ENCODE results near the gene KNCN. TPM values are rescaled to one million over a fixed set of nuclear protein-coding genes. Genes with fewer than 3 reads are reported as not detected.

Gene KNCN
- total and polyA plus RNA-seq, 3 donors from 2014 or later = 0.43 to 4.0 (median 0.47) TPM

- Histone ChIP-seq H3K27ac (no peak overlapping the region), H3K9me3 (no peaks in the 10 kb centered on the region), H3K27me3 (no peaks in the 10 kb centered on the region), H3K36me3 (ENCODE audit: low read depth, missing control alignments) (no peaks in the 10 kb centered on the region), H3K4me3 (no peak overlapping the region), H3K4me1 (no peaks in the 10 kb centered on the region)
- intact Hi-C loops (cut with DNase I; ENCODE audit: low total_unique reads) = no loop called here
- no peak for DNase-seq
- WGBS, 2 donors = 83 to 91% methylated on average over 1 to 5 of the region's 5 CpGs
- TF ChIP-seq POLR2A (IDR thresholded peaks at IDR 0.05) = no peak
- TF ChIP-seq CTCF (IDR thresholded peaks at IDR 0.05) = no peak
Measured at GRCh38 chr1:46508757-46509156, 42.7 kb downstream of the KNCN start.

GRCh38 chr1:46506470-46507219 lies 44.8 kb downstream of the KNCN start:
- 83 to 87% methylated on average over 15 to 17 of the region's 17 CpGs for WGBS, 2 donors
- H3K36me3 ChIP-seq (ENCODE audit: low read depth, missing control alignments) = no peaks in the 10 kb centered on the region
- H3K27ac ChIP-seq = no peak overlapping the region
- no peaks in the 10 kb centered on the region for H3K4me1 ChIP-seq
- no peak overlapping the region for H3K4me3 ChIP-seq
- intact Hi-C loops (cut with DNase I; ENCODE audit: low total_unique reads) = no loop called here
- H3K27me3 ChIP-seq = no peaks in the 10 kb centered on the region
- no peak for DNase-seq
- TF ChIP-seq CTCF (IDR thresholded peaks at IDR 0.05) (no peak), POLR2A (IDR thresholded peaks at IDR 0.05) (no peak)
- H3K9me3 ChIP-seq = no peaks in the 10 kb centered on the region

DNA sequence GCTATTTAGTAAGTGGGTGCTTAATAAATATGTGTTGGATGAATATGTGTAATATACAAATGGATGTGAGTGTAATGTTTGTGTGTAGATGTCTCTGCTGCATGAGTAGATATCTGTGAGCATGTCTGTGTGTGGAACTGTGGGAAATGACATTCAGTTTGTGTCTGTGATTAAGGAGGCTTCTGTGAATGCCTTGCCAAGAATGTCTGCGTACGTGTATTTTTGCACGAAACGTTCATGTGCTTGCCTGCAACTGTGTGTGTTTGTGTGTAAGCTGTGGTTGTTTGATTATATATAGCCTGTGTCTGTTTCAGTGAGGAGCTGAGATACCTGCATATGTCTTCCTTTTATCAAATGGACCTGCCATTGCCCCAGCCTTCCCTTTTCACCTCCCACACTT lies 48.0 kb downstream of the KNCN start:
- Histone ChIP-seq H3K4me3 (no peak overlapping the region), H3K27me3 (no peaks in the 10 kb centered on the region), H3K9me3 (no peaks in the 10 kb centered on the region), H3K27ac (no peak overlapping the region), H3K4me1 (no peaks in the 10 kb centered on the region), H3K36me3 (ENCODE audit: low read depth, missing control alignments) (no peaks in the 10 kb centered on the region)
- intact Hi-C loops (cut with DNase I; ENCODE audit: low total_unique reads) = no loop called here
- TF ChIP-seq CTCF (IDR thresholded peaks at IDR 0.05) (no peak), POLR2A (IDR thresholded peaks at IDR 0.05) (no peak)
- no peak for DNase-seq
- 69 to 75% methylated on average over 4 of the region's 4 CpGs for WGBS, 2 donors

DNA sequence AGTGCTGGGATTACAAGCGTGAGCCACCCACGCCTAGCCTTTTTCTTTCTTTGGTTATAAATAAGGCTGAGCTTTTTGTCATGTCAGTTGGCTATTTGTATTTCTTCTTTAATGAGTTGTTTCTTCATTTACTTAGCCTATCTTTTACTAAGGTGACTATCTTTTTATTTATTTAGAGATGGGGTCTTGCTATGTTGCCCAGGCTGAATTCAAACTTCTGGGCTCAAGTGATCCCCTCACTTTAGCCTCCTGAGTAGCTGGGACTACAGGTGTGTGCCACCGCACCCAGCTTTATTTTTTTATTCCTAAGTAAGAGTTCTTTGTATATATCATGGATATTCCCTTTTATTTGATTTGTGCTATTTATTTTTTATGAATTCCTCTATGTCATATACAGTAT lies 49.9 kb downstream of the KNCN start:
- no peaks in the 10 kb centered on the region for H3K9me3 ChIP-seq
- H3K36me3 ChIP-seq (ENCODE audit: low read depth, missing control alignments) = no peaks in the 10 kb centered on the region
- TF ChIP-seq CTCF (IDR thresholded peaks at IDR 0.05) (no peak), POLR2A (IDR thresholded peaks at IDR 0.05) (no peak)
- 88 to 97% methylated on average over 3 of the region's 3 CpGs for WGBS, 2 donors
- H3K27me3 ChIP-seq = no peaks in the 10 kb centered on the region
- no peak overlapping the region for H3K27ac ChIP-seq
- intact Hi-C loops (cut with DNase I; ENCODE audit: low total_unique reads) = no loop called here
- no peak overlapping the region for H3K4me3 ChIP-seq
- H3K4me1 ChIP-seq = no peaks in the 10 kb centered on the region
- no peak for DNase-seq

DNA sequence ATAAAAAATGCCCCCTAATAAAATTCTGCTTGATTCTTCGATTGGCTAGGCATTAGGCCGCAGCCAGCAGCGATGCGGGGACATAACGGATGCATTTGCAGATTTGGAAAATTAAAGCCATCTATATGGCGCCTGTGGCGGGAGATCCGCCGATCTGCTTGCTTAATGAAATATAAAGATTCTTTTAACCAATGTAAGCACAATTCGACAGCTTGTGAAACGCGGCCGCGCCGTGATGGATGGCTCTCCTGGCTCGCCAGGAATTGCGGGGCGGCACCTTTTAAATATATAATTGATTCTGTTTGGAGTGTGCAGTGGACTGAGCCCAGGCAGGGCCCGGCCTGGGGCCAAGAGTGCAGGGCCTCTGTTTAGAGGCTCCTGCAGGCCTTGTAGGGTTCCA lies 53.8 kb downstream of the KNCN start:
- H3K9me3 ChIP-seq = no peaks in the 10 kb centered on the region
- no peak for DNase-seq
- no peak overlapping the region for H3K27ac ChIP-seq
- 89 to 96% methylated on average over 19 of the region's 19 CpGs for WGBS, 2 donors
- no peak overlapping the region for H3K4me3 ChIP-seq
- no peaks in the 10 kb centered on the region for H3K36me3 ChIP-seq (ENCODE audit: low read depth, missing control alignments)
- no peaks in the 10 kb centered on the region for H3K27me3 ChIP-seq
- intact Hi-C loops (cut with DNase I; ENCODE audit: low total_unique reads) = no loop called here
- H3K4me1 ChIP-seq = no peaks in the 10 kb centered on the region
- TF ChIP-seq CTCF (IDR thresholded peaks at IDR 0.05) (no peak), POLR2A (IDR thresholded peaks at IDR 0.05) (no peak)

Data from testis (tissue), 3 donors.